Epithelial cell of esophagus (primary cell): Measurements from ENCODE around the gene MED26.
A peak's percentile ranks its signal among the peaks of the same experiment; 100 is the strongest.
"Not testable (repeated sequence)": the region's sequence is repeated elsewhere in the genome, so short reads cannot be mapped to it uniquely, and the experiment has no call there.

Source experiments
- DNase-seq: peaks from one replicate; pipeline ENCODE4 v3.0.0; 2010; ENCODE audit warnings: low read depth
- H3K4me3 ChIP-seq: 2 replicates; pipeline ENCODE4 v1.5.1; 2011; ENCODE audit warnings: mild to moderate bottlenecking, low read length, control low read depth
- CTCF ChIP-seq: IDR thresholded peaks from 2 replicates; pipeline ENCODE4 v1.5.1; 2011; ENCODE audit warnings: low read depth, mild to moderate bottlenecking, low read length, control low read depth, inconsistent platforms; ENCODE audit not compliant: insufficient read depth; ENCODE audit errors: missing control alignments

The MED26 gene

GRCh38 chr19:16554776-16555175 is 73.2 kb downstream of the MED26 start:
- H3K4me3 ChIP-seq = no peak overlapping the region

DNA sequence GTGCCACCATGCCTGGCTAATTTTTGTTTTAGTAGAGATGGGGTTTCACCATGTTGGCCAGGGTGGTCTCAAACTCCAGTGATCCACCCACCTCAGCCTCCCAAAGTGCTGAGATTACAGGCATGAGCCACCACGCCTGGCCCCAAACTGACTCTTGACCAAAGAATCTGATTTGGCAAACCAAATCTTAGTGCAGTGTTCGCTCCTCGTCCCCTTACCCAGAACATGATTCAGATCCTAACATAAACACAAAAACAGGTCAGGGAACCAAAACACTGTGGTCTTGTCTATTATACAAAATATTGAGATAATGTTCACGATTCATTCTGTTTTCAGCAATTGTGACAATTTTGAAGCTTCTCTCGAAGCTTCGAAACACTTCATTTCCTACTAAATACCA is 76.1 kb downstream of the MED26 start:
- not testable (repeated sequence) for H3K4me3 ChIP-seq, DNase-seq

More at GRCh38 chr19:16554776-16555175, 73.2 kb downstream of the MED26 start:
- TF ChIP-seq CTCF = no peak
- DNase-seq = no peak

- no peak overlapping the region for H3K4me3 ChIP-seq
- TF ChIP-seq CTCF = no peak
- peak; percentile 27 for DNase-seq
Observed at GRCh38 chr19:16548956-16549355, 79.0 kb downstream of the MED26 start.

GRCh38 chr19:16544473-16545231 is 83.4 kb downstream of the MED26 start:
- TF ChIP-seq CTCF = no peak
- H3K4me3 ChIP-seq = no peak overlapping the region

GRCh38 chr19:16543734-16544133 is 84.3 kb downstream of the MED26 start:
- H3K4me3 ChIP-seq, DNase-seq: not testable (repeated sequence)

More at GRCh38 chr19:16544473-16545231, 83.4 kb downstream of the MED26 start:
- DNase-seq = no peak

GRCh38 chr19:16542910-16543472 is 85.0 kb downstream of the MED26 start:
- DNase-seq = no peak
- H3K4me3 ChIP-seq = peak overlapping the region; percentile 94
- TF ChIP-seq CTCF = no peak

GRCh38 chr19:16542045-16542909 is 85.7 kb downstream of the MED26 start, which contains the start of gene CHERP:
CHERP (minus strand) TSS chr19:16542437; CDS start chr19:16542378, 59 bp downstream.
- peak within 1 kb of the TSS; percentile 94 for H3K4me3 ChIP-seq
- DNase-seq = peak; percentile 94
- TF ChIP-seq CTCF = no peak
